HepG2 (cell line): ENCODE results near the gene TEX19. TPM values are rescaled to one million over a fixed set of nuclear protein-coding genes. Genes with fewer than 3 reads are reported as not detected.

Experiments used
- ATAC-seq: fragments of 200-7000 bp; cut with Tn5 transposase; 3 replicates; pipeline ENCODE4 v1.9.1; 2020; ENCODE audit warnings: mild to moderate bottlenecking, moderate library complexity
- BruUV-seq: library from RNA; stranded (reverse); fragments of 400-500 nt; replicated peaks from 2 replicates; lab custom pipeline; 2021; lab: Mats Ljungman, UMichigan
- CTCF ChIA-PET: fragments of 300-600 bp; formaldehyde crosslinking; extraction: SDS; loops from one replicate; lab custom pipeline; 2021; ENCODE audit warnings: low total read pairs, inconsistent platforms, low intra/inter-chr PET ratio; lab: Yijun Ruan, JAX
- POLR2A ChIA-PET: fragments of 350-600 bp; sonication (Branson Sonifier 250); formaldehyde crosslinking; loops from one replicate; lab custom pipeline; 2020; ENCODE audit warnings: antibody characterized with exemption, inconsistent platforms; lab: Yijun Ruan, JAX
- DNase-seq: peaks from one replicate; pipeline ENCODE4 v3.0.0-alpha.2; 2015; ENCODE audit warnings: low spot score
- FAIRE-seq: peaks from 3 replicates; lab custom pipeline; 2011; peaks lifted over from hg19 to GRCh38; lab: Jason Lieb, UNC
- H2AFZ ChIP-seq: one replicate; pipeline ENCODE4 v1.6.1; 2011; ENCODE audit warnings: low read length, inconsistent platforms
- H3K27ac ChIP-seq: fragments of 300-600 bp; 3 replicates; pipeline ENCODE4 v1.8.0; 2011; ENCODE audit warnings: mixed run types, mild to moderate bottlenecking, mixed read lengths, low read length, inconsistent platforms; ENCODE audit not compliant: insufficient read depth; ENCODE audit errors: extremely low read length
- H3K27me3 ChIP-seq, 2 experiments: fragments of 200-600 bp in 1 of 2; 2 replicates in 1 of 2; 3 replicates in 1 of 2; pipeline versions ENCODE4 v1.6.0 to v1.8.0; 2011; ENCODE audit warnings: low read length in 2 of 2, mild to moderate bottlenecking in 2 of 2, moderate library complexity in 2 of 2, inconsistent platforms in 1 of 2; ENCODE audit not compliant: insufficient read depth in 2 of 2, control insufficient read depth in 1 of 2
- H3K36me3 ChIP-seq, 2 experiments: fragments of 200-600 bp in 1 of 2; replicated peaks in 1 of 2; 2 replicates in 1 of 2; 3 replicates in 1 of 2; pipeline versions ENCODE4 v1.5.1 to v1.8.0; 2011; ENCODE audit warnings: low read length in 2 of 2, inconsistent platforms in 1 of 2; ENCODE audit not compliant: insufficient read depth in 2 of 2, control insufficient read depth in 1 of 2
- H3K4me1 ChIP-seq: 2 replicates; pipeline ENCODE4 v1.5.1; 2012; ENCODE audit warnings: low read length, inconsistent platforms; ENCODE audit not compliant: insufficient read depth
- H3K4me2 ChIP-seq: 2 replicates; pipeline ENCODE4 v1.6.0; 2011; ENCODE audit warnings: low read depth, low read length, inconsistent platforms
- H3K4me3 ChIP-seq, 3 experiments: fragments of 200-600 bp in 1 of 3; sonication (generic), shearing (Covaris generic) in 1 of 3; replicated peaks in 1 of 3; 2 replicates each; pipeline ENCODE4 v1.5.1; 2011 to 2016; ENCODE audit warnings: low read length in 3 of 3, inconsistent platforms in 2 of 3, low read depth in 2 of 3, mild to moderate bottlenecking in 2 of 3, control low read depth in 1 of 3, mixed read lengths in 1 of 3; ENCODE audit not compliant: insufficient read depth in 1 of 3
- H3K79me2 ChIP-seq: one replicate; pipeline ENCODE4 v1.6.1; 2011; ENCODE audit warnings: low read length, inconsistent platforms; ENCODE audit not compliant: insufficient read depth
- H3K9ac ChIP-seq: 2 replicates; pipeline ENCODE4 v1.6.0; 2011; ENCODE audit warnings: mild to moderate bottlenecking, low read depth, low read length, inconsistent platforms; ENCODE audit not compliant: insufficient read depth
- H3K9me3 ChIP-seq: 2 replicates; pipeline ENCODE4 v1.5.1; 2012; ENCODE audit warnings: mild to moderate bottlenecking, low read length
- H4K20me1 ChIP-seq: 2 replicates; pipeline ENCODE4 v1.6.0; 2011; ENCODE audit warnings: inconsistent platforms, mild to moderate bottlenecking, low read length, moderate library complexity; ENCODE audit not compliant: insufficient read depth
- HES4 ChIP-seq: sonication (generic); formaldehyde crosslinking; IDR thresholded peaks from 2 replicates; pipeline ENCODE4 v1.9.0; 2021; ENCODE audit warnings: mild to moderate bottlenecking, missing genetic modification reagents, borderline replicate concordance
- HOXA5 ChIP-seq: sonication (generic); formaldehyde crosslinking; IDR thresholded peaks from 2 replicates; pipeline ENCODE4 v1.4.0; 2020; ENCODE audit warnings: missing genetic modification reagents
- RARG ChIP-seq: sonication (generic); formaldehyde crosslinking; IDR thresholded peaks from 2 replicates; pipeline ENCODE4 v1.4.0; 2020; ENCODE audit warnings: low read depth, mild to moderate bottlenecking, missing genetic modification reagents
- ZNF121 ChIP-seq: sonication (generic); formaldehyde crosslinking; IDR thresholded peaks from 2 replicates; pipeline ENCODE4 v1.5.0; 2020; ENCODE audit warnings: mild to moderate bottlenecking, missing genetic modification reagents
- ZNF317 ChIP-seq: sonication (generic); formaldehyde crosslinking; IDR thresholded peaks from 2 replicates; pipeline ENCODE4 v1.5.0; 2020; ENCODE audit warnings: mild to moderate bottlenecking, missing genetic modification reagents
- ZNF644 ChIP-seq: IDR thresholded peaks from 2 replicates; pipeline ENCODE4 v1.6.1; 2016; ENCODE audit warnings: low read depth
- WGBS: methylation state at CpG from one replicate; pipeline ENCODE4 v1.1.6; 2017; ENCODE audit warnings: low lambda C conversion rate; 5-methylcytosine and 5-hydroxymethylcytosine counted together
- in situ Hi-C: cut with HindIII; loops from 2 replicates; pipeline ENCODE4 v1.10.0; 2017; ENCODE audit warnings: low pct_unique_long_range_greater_than_20kb; ENCODE audit not compliant: extremely low pct_ligation_motif_present
- intact Hi-C: fragments of 100-400 bp; cut with micrococcal nuclease; formaldehyde crosslinking; loops from one replicate; pipeline ENCODE4 v1.10.0; 2022; ENCODE audit not compliant: unreplicated experiment
- polyA plus RNA-seq, 8 experiments: library from polyadenylated mRNA; depleted of rRNA in 3 of 8; stranded (reverse) in 7 of 8; unstranded in 1 of 8; fragments of >200 nt; fragmentation: Illumina TruSeq in 4 of 8; extraction: Trizol in 4 of 8; gene quantifications; 2 replicates each; pipeline versions ENCODE4 v1.2.1 to v1.2.3, GENCODE V29; 2011 to 2016; ENCODE audit warnings: low read depth in 4 of 8, missing spikeins in 1 of 8, mixed read lengths in 1 of 8; ENCODE audit not compliant: insufficient read depth in 1 of 8
- total RNA-seq, 5 experiments: library from RNA; depleted of rRNA; stranded (reverse); fragments of >200 nt; fragmentation: Illumina TruSeq; extraction: Trizol; gene quantifications; 2 replicates each; pipeline ENCODE4 v1.2.3, GENCODE V29; 2016; ENCODE audit warnings: low read depth in 1 of 5
- TF ChIP-seq, protein P1 (sequence below): sonication (generic); formaldehyde crosslinking; IDR thresholded peaks from 2 replicates; pipeline ENCODE4 v1.4.0; 2020; ENCODE audit warnings: missing genetic modification reagents, mild to moderate bottlenecking, borderline replicate concordance

The TEX19 gene
- total and polyA plus RNA-seq, 2 of the 13 experiments (the other 11 are each of a cell fraction or from before 2014, with no cell fraction given) = 1.3 to 6.0 TPM

DNA sequence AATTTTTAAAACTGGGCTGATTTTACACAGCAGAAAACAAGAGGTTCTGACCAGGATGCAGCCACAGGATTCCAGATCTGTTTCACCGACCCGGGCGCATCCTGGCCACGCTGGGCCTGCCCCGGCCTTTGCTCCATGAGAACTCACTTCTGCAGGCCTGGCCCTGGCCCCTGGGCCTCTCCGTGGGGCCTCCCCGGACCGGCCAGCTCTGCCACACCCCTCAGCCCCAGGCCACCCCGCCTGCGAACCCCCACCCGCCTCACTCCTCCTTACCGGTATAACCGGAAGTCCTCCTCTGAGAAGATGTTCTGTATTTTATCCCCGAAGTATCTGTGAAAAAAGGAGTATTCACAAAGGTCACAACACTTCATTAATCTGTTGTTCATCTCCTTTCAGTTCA is 46.0 kb downstream of the TEX19 start:
- no peaks in the 10 kb centered on the region for H3K27me3 ChIP-seq
- TF ChIP-seq HOXA5 = no peak
- no peak for TF ChIP-seq ZNF644 (CRISPR knock-in tag)
- TF ChIP-seq, protein P1, sequence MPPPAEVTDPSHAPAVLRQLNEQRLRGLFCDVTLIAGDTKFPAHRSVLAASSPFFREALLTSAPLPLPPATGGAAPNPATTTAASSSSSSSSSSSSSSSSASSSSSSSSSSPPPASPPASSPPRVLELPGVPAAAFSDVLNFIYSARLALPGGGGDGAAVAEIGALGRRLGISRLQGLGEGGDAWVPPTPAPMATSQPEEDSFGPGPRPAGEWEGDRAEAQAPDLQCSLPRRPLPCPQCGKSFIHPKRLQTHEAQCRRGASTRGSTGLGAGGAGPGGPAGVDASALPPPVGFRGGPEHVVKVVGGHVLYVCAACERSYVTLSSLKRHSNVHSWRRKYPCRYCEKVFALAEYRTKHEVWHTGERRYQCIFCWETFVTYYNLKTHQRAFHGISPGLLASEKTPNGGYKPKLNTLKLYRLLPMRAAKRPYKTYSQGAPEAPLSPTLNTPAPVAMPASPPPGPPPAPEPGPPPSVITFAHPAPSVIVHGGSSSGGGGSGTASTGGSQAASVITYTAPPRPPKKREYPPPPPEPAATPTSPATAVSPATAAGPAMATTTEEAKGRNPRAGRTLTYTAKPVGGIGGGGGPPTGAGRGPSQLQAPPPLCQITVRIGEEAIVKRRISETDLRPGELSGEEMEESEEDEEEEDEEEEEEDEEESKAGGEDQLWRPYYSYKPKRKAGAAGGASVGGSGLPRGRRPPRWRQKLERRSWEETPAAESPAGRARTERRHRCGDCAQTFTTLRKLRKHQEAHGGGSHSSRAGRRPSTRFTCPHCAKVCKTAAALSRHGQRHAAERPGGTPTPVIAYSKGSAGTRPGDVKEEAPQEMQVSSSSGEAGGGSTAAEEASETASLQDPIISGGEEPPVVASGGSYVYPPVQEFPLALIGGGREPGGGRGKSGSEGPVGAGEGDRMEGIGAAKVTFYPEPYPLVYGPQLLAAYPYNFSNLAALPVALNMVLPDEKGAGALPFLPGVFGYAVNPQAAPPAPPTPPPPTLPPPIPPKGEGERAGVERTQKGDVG (CRISPR knock-in tag) = no peak
- no peak for TF ChIP-seq ZNF317 (CRISPR knock-in tag)
- no peak for TF ChIP-seq HES4
- no peak for TF ChIP-seq RARG (CRISPR knock-in tag)
- no peak for TF ChIP-seq ZNF121 (CRISPR knock-in tag)
- TF ChIP-seq, all 625 proteins: peak for 0
- in situ Hi-C loops = no loop called here
- Histone ChIP-seq H3K79me2 (no peaks in the 10 kb centered on the region), H4K20me1 (no peaks in the 10 kb centered on the region), H3K4me1 (peaks cover 21% of the 10 kb centered on the region), H3K9ac (no peak overlapping the region), H3K9me3 (no peaks in the 10 kb centered on the region), H3K36me3 (peaks cover 18 to 20% of the 10 kb centered on the region in 2 experiments; a peak in 4 of 5 replicates), H3K27ac (no peak overlapping the region), H3K4me2 (no peak overlapping the region), H2AFZ (no peak overlapping the region), H3K4me3 (no peak overlapping the region)
- CTCF ChIA-PET = no interaction called here
- no TSS peak for BruUV-seq
- intact Hi-C loops = no loop called here
- POLR2A ChIA-PET = no interaction called here
- 97% methylated on average over 14 of the region's 14 CpGs for WGBS
- no peak for FAIRE-seq
- no peak for ATAC-seq
- DNase-seq = no peak
